ENCODE results near the gene GPR12. TPM values are rescaled to one million over a fixed set of nuclear protein-coding genes. Genes with fewer than 3 reads are reported as not detected.

The GPR12 gene
- total RNA-seq, 1 experiment from 2014 or later: not detected

DNA sequence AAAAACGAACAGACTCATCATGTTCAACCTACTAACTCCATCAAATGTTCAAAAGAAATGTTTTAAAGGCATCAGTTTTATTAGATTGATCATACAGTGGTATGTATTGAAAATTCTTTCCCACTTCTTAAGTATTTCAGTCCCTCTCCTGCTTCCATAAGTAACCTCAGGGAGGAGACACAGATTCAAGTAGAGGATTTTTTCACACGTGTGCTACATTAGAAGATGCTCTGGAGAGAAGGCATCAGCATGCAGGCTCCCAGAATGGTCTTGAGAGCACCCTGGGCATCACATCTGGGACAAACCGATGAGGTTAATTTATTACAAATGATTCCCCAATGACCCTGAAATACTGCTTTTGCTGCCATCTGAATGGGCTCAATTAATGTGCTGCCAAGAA is 3.6 kb downstream of the GPR12 start:
- Histone ChIP-seq H4K20me1 (ENCODE audit: insufficient read depth, low read depth, low read length) (no peaks in the 10 kb centered on the region), H3K9me3 (ENCODE audit: low read length) (no peaks in the 10 kb centered on the region), H3K79me2 (ENCODE audit: low read length) (no peaks in the 10 kb centered on the region), H3K4me1 (ENCODE audit: low read length) (no peaks in the 10 kb centered on the region), H3K36me3 (ENCODE audit: insufficient read depth, low read length) (no peaks in the 10 kb centered on the region), H3K9me2 (replicated peaks; ENCODE audit: insufficient read depth, low read length) (no peaks in the 10 kb centered on the region), H3K4me3 (ENCODE audit: low read length) (no peak overlapping the region), H3K27ac (ENCODE audit: low read length) (no peak overlapping the region), H2AFZ (ENCODE audit: low read length) (no peak overlapping the region), H3K9ac (ENCODE audit: low read length) (no peak overlapping the region), H3K4me2 (ENCODE audit: low read depth, low read length, poor library complexity, severe bottlenecking) (no peak overlapping the region), H3K27me3 (ENCODE audit: low read length) (no peaks in the 10 kb centered on the region)
- DNase-seq: no peak

GRCh38 chr13:26752671-26753070 is 7.9 kb downstream of the GPR12 start:
- Histone ChIP-seq H3K9ac (ENCODE audit: low read length) (no peak overlapping the region), H3K9me3 (ENCODE audit: low read length) (no peaks in the 10 kb centered on the region), H3K36me3 (ENCODE audit: insufficient read depth, low read length) (no peaks in the 10 kb centered on the region), H2AFZ (ENCODE audit: low read length) (no peak overlapping the region), H3K4me1 (ENCODE audit: low read length) (no peaks in the 10 kb centered on the region), H4K20me1 (ENCODE audit: insufficient read depth, low read depth, low read length) (no peaks in the 10 kb centered on the region), H3K4me2 (ENCODE audit: low read depth, low read length, poor library complexity, severe bottlenecking) (no peak overlapping the region), H3K4me3 (ENCODE audit: low read length) (no peak overlapping the region), H3K79me2 (ENCODE audit: low read length) (no peaks in the 10 kb centered on the region), H3K9me2 (replicated peaks; ENCODE audit: insufficient read depth, low read length) (no peaks in the 10 kb centered on the region), H3K27ac (ENCODE audit: low read length) (no peak overlapping the region), H3K27me3 (ENCODE audit: low read length) (no peaks in the 10 kb centered on the region)
- DNase-seq: no peak

- no peaks in the 10 kb centered on the region for H4K20me1 ChIP-seq (ENCODE audit: insufficient read depth, low read depth, low read length)
- no peaks in the 10 kb centered on the region for H3K4me1 ChIP-seq (ENCODE audit: low read length)
- DNase-seq: no peak
- H3K4me3 ChIP-seq (ENCODE audit: low read length): no peak overlapping the region
- H3K27ac ChIP-seq (ENCODE audit: low read length): no peak overlapping the region
- H3K27me3 ChIP-seq (ENCODE audit: low read length): no peaks in the 10 kb centered on the region
- H2AFZ ChIP-seq (ENCODE audit: low read length): no peak overlapping the region
- H3K9me2 ChIP-seq (replicated peaks; ENCODE audit: insufficient read depth, low read length): no peaks in the 10 kb centered on the region
- no peak overlapping the region for H3K9ac ChIP-seq (ENCODE audit: low read length)
- H3K79me2 ChIP-seq (ENCODE audit: low read length): no peaks in the 10 kb centered on the region
- no peaks in the 10 kb centered on the region for H3K36me3 ChIP-seq (ENCODE audit: insufficient read depth, low read length)
- no peak overlapping the region for H3K4me2 ChIP-seq (ENCODE audit: low read depth, low read length, poor library complexity, severe bottlenecking)
- no peaks in the 10 kb centered on the region for H3K9me3 ChIP-seq (ENCODE audit: low read length)
Observed at GRCh38 chr13:26749905-26750304, 10.7 kb downstream of the GPR12 start.

DNA sequence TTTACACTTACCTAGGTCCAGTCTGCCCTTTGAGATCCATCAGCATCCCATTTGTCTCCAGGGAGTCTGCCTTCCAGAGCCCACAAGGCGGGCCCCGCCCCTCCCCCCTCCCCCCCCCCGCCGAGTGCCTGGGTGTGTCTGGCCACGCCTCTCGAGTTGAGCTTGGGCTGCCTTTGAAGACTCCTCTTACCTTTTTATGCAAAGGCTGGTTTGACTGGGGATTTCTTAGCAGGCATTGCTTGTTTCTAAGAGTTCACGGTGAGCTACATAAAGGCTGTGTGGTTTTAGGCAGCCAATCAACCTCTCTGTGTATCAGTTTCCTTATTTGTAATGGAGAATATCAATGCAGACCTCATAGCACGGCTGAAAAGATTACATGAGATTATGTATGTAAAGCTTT is 11.3 kb downstream of the GPR12 start:
- Histone ChIP-seq H3K4me2 (ENCODE audit: low read depth, low read length, poor library complexity, severe bottlenecking) (no peak overlapping the region), H3K9me2 (replicated peaks; ENCODE audit: insufficient read depth, low read length) (no peaks in the 10 kb centered on the region), H3K9me3 (ENCODE audit: low read length) (no peaks in the 10 kb centered on the region), H3K27ac (ENCODE audit: low read length) (no peak overlapping the region), H3K79me2 (ENCODE audit: low read length) (no peaks in the 10 kb centered on the region), H3K27me3 (ENCODE audit: low read length) (no peaks in the 10 kb centered on the region), H3K4me1 (ENCODE audit: low read length) (no peaks in the 10 kb centered on the region), H3K4me3 (ENCODE audit: low read length) (no peak overlapping the region), H3K36me3 (ENCODE audit: insufficient read depth, low read length) (no peaks in the 10 kb centered on the region), H3K9ac (ENCODE audit: low read length) (no peak overlapping the region), H2AFZ (ENCODE audit: low read length) (no peak overlapping the region), H4K20me1 (ENCODE audit: insufficient read depth, low read depth, low read length) (no peaks in the 10 kb centered on the region)
- no peak for DNase-seq

DNA sequence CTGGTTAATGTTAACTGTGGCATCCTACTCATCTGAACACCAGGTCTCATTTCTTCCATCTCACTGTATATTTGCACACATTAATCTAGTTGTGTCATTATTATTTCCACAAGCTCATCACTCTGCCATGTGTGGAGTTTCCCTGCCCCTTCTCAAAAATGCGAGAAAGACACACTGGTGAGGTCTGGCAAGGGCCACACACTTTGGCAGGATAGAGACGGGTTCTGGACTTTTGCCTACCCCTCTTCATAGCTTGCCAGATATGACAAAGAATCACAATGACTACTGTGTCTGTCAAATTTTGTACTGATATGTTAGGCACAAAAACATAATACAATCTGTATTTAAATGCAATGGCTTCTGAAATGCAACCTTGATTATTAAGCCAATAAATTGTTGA is 12.9 kb downstream of the GPR12 start:
- Histone ChIP-seq H3K4me2 (ENCODE audit: low read depth, low read length, poor library complexity, severe bottlenecking) (no peak overlapping the region), H2AFZ (ENCODE audit: low read length) (no peak overlapping the region), H4K20me1 (ENCODE audit: insufficient read depth, low read depth, low read length) (no peaks in the 10 kb centered on the region), H3K27ac (ENCODE audit: low read length) (no peak overlapping the region), H3K9me2 (replicated peaks; ENCODE audit: insufficient read depth, low read length) (no peaks in the 10 kb centered on the region), H3K9me3 (ENCODE audit: low read length) (no peaks in the 10 kb centered on the region), H3K36me3 (ENCODE audit: insufficient read depth, low read length) (no peaks in the 10 kb centered on the region), H3K4me3 (ENCODE audit: low read length) (no peak overlapping the region), H3K27me3 (ENCODE audit: low read length) (no peaks in the 10 kb centered on the region), H3K79me2 (ENCODE audit: low read length) (no peaks in the 10 kb centered on the region), H3K9ac (ENCODE audit: low read length) (no peak overlapping the region), H3K4me1 (ENCODE audit: low read length) (no peaks in the 10 kb centered on the region)
- DNase-seq: no peak

GRCh38 chr13:26743971-26744370 is 16.6 kb downstream of the GPR12 start:
- H3K27ac ChIP-seq (ENCODE audit: low read length): no peak overlapping the region
- no peak overlapping the region for H3K9ac ChIP-seq (ENCODE audit: low read length)
- no peaks in the 10 kb centered on the region for H3K27me3 ChIP-seq (ENCODE audit: low read length)
- H4K20me1 ChIP-seq (ENCODE audit: insufficient read depth, low read depth, low read length): no peaks in the 10 kb centered on the region
- H3K4me3 ChIP-seq (ENCODE audit: low read length): no peak overlapping the region
- no peaks in the 10 kb centered on the region for H3K9me2 ChIP-seq (replicated peaks; ENCODE audit: insufficient read depth, low read length)
- no peak overlapping the region for H3K4me2 ChIP-seq (ENCODE audit: low read depth, low read length, poor library complexity, severe bottlenecking)
- H3K79me2 ChIP-seq (ENCODE audit: low read length): no peaks in the 10 kb centered on the region
- H3K36me3 ChIP-seq (ENCODE audit: insufficient read depth, low read length): no peaks in the 10 kb centered on the region
- DNase-seq: no peak
- H3K4me1 ChIP-seq (ENCODE audit: low read length): no peaks in the 10 kb centered on the region
- no peaks in the 10 kb centered on the region for H3K9me3 ChIP-seq (ENCODE audit: low read length)
- no peak overlapping the region for H2AFZ ChIP-seq (ENCODE audit: low read length)

GRCh38 chr13:26742691-26743358 is 17.8 kb downstream of the GPR12 start:
- DNase-seq: no peak
- H3K9me2 ChIP-seq (replicated peaks; ENCODE audit: insufficient read depth, low read length): no peaks in the 10 kb centered on the region
- H3K36me3 ChIP-seq (ENCODE audit: insufficient read depth, low read length): no peaks in the 10 kb centered on the region
- no peak overlapping the region for H3K4me3 ChIP-seq (ENCODE audit: low read length)
- no peaks in the 10 kb centered on the region for H3K4me1 ChIP-seq (ENCODE audit: low read length)
- no peak overlapping the region for H2AFZ ChIP-seq (ENCODE audit: low read length)
- H3K9me3 ChIP-seq (ENCODE audit: low read length): no peaks in the 10 kb centered on the region
- H3K27me3 ChIP-seq (ENCODE audit: low read length): no peaks in the 10 kb centered on the region
- no peaks in the 10 kb centered on the region for H4K20me1 ChIP-seq (ENCODE audit: insufficient read depth, low read depth, low read length)
- no peak overlapping the region for H3K9ac ChIP-seq (ENCODE audit: low read length)
- H3K79me2 ChIP-seq (ENCODE audit: low read length): no peaks in the 10 kb centered on the region
- H3K4me2 ChIP-seq (ENCODE audit: low read depth, low read length, poor library complexity, severe bottlenecking): no peak overlapping the region
- no peak overlapping the region for H3K27ac ChIP-seq (ENCODE audit: low read length)

DNA sequence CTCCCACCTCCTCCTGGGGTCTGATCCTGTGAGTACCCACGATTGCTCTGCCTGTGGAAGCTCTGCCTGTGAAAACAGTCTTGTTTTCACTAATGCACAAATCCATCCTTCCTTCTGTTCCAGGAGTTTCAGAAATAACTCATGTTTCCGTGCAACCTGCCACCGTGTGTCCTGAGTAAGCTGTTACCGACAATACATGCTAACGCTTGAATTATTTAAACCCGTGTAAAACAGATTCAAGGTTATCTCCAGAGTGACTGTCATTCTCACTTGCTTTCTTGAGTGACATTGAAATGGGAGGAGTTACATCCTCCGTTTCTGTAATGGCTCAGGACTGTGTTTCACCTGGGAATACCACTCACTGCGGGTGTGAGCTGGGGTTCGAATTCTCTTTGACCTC is 24.9 kb downstream of the GPR12 start:
- Histone ChIP-seq H3K4me1 (ENCODE audit: low read length) (no peaks in the 10 kb centered on the region), H3K9me3 (ENCODE audit: low read length) (no peaks in the 10 kb centered on the region), H3K4me2 (ENCODE audit: low read depth, low read length, poor library complexity, severe bottlenecking) (no peak overlapping the region), H3K4me3 (ENCODE audit: low read length) (no peak overlapping the region), H3K27me3 (ENCODE audit: low read length) (no peaks in the 10 kb centered on the region), H3K9me2 (replicated peaks; ENCODE audit: insufficient read depth, low read length) (no peaks in the 10 kb centered on the region), H3K79me2 (ENCODE audit: low read length) (no peaks in the 10 kb centered on the region), H3K36me3 (ENCODE audit: insufficient read depth, low read length) (no peaks in the 10 kb centered on the region), H3K9ac (ENCODE audit: low read length) (no peak overlapping the region), H3K27ac (ENCODE audit: low read length) (no peak overlapping the region), H4K20me1 (ENCODE audit: insufficient read depth, low read depth, low read length) (no peaks in the 10 kb centered on the region), H2AFZ (ENCODE audit: low read length) (no peak overlapping the region)
- DNase-seq: no peak

GRCh38 chr13:26727633-26728032 is 33.0 kb downstream of the GPR12 start:
- Histone ChIP-seq H3K79me2 (ENCODE audit: low read length) (no peaks in the 10 kb centered on the region), H3K4me2 (ENCODE audit: low read depth, low read length, poor library complexity, severe bottlenecking) (no peak overlapping the region), H3K27ac (ENCODE audit: low read length) (no peak overlapping the region), H3K27me3 (ENCODE audit: low read length) (no peaks in the 10 kb centered on the region), H4K20me1 (ENCODE audit: insufficient read depth, low read depth, low read length) (no peaks in the 10 kb centered on the region), H3K9me3 (ENCODE audit: low read length) (no peaks in the 10 kb centered on the region), H3K9me2 (replicated peaks; ENCODE audit: insufficient read depth, low read length) (no peaks in the 10 kb centered on the region), H3K4me3 (ENCODE audit: low read length) (no peak overlapping the region), H3K4me1 (ENCODE audit: low read length) (no peaks in the 10 kb centered on the region), H3K36me3 (ENCODE audit: insufficient read depth, low read length) (no peaks in the 10 kb centered on the region), H3K9ac (ENCODE audit: low read length) (no peak overlapping the region), H2AFZ (ENCODE audit: low read length) (no peak overlapping the region)
- no peak for DNase-seq
